K562 (cell line): ENCODE results near the gene CABLES1. TPM values are rescaled to one million over a fixed set of nuclear protein-coding genes. Genes with fewer than 3 reads are reported as not detected.

Experiments used
- ATAC-seq: fragments of 200-7000 bp; cut with Tn5 transposase; 3 replicates; pipeline ENCODE4 v1.9.1; 2020; ENCODE audit warnings: moderate library complexity
- BruUV-seq: library from RNA; stranded (reverse); fragments of 400-500 nt; replicated peaks from 2 replicates; lab custom pipeline; 2021; lab: Mats Ljungman, UMichigan
- CTCF ChIA-PET: fragments of 300-600 bp; formaldehyde crosslinking; extraction: SDS; loops from one replicate; lab custom pipeline; 2021; ENCODE audit warnings: low intra/inter-chr PET ratio; lab: Yijun Ruan, JAX
- POLR2A ChIA-PET: fragments of 300-600, 350-650 bp; sonication (Branson Sonifier 250); formaldehyde crosslinking; extraction: SDS; loops from one replicate; lab custom pipeline; 2021; ENCODE audit warnings: antibody characterized with exemption, inconsistent platforms; lab: Yijun Ruan, JAX
- DNase-seq, 4 experiments: peaks; one replicate each; pipeline versions ENCODE4 v3.0.0 to v3.0.0-alpha.2; 2011 to 2018; ENCODE audit warnings: low spot score in 3 of 4, mixed read lengths in 3 of 4; ENCODE audit errors: extremely low read depth in 1 of 4
- FAIRE-seq: peaks from 2 replicates; lab custom pipeline; 2011; peaks lifted over from hg19 to GRCh38; lab: Jason Lieb, UNC
- H2AFZ ChIP-seq: 2 replicates; pipeline ENCODE4 v1.6.0; 2011; ENCODE audit warnings: low read depth, low read length, control low read depth, inconsistent platforms
- H3K27ac ChIP-seq: fragments of 200-600 bp; 3 replicates; pipeline ENCODE4 v1.8.0; 2011; ENCODE audit warnings: low read depth, mild to moderate bottlenecking, control low read depth, inconsistent platforms, low read length, moderate library complexity, mixed read lengths; ENCODE audit errors: extremely low read depth
- H3K27me3 ChIP-seq, 2 experiments: fragments of 300-600 bp in 1 of 2; 2 replicates in 1 of 2; 3 replicates in 1 of 2; pipeline versions ENCODE4 v1.6.0 to v1.8.0; 2011; ENCODE audit warnings: inconsistent platforms in 2 of 2, low read length in 2 of 2, mild to moderate bottlenecking in 1 of 2, mixed read lengths in 1 of 2, moderate library complexity in 1 of 2; ENCODE audit not compliant: control insufficient read depth in 2 of 2, insufficient read depth in 2 of 2
- H3K36me3 ChIP-seq: fragments of 300-600 bp; 3 replicates; pipeline ENCODE4 v1.8.0; 2011; ENCODE audit warnings: mild to moderate bottlenecking, low read length, inconsistent platforms; ENCODE audit not compliant: control insufficient read depth, insufficient read depth
- H3K4me1 ChIP-seq, 2 experiments: fragments of 200-600 bp in 1 of 2; replicated peaks in 1 of 2; 2 replicates in 1 of 2; 3 replicates in 1 of 2; pipeline versions ENCODE4 v1.5.1 to v1.8.0; 2011; ENCODE audit warnings: inconsistent platforms in 2 of 2, low read length in 2 of 2, mild to moderate bottlenecking in 1 of 2, mixed read lengths in 1 of 2, moderate library complexity in 1 of 2; ENCODE audit not compliant: control insufficient read depth in 2 of 2, insufficient read depth in 2 of 2
- H3K4me2 ChIP-seq: 2 replicates; pipeline ENCODE4 v1.6.1; 2011; ENCODE audit warnings: low read length, control low read depth, inconsistent platforms, mixed read lengths; ENCODE audit not compliant: insufficient read depth
- H3K4me3 ChIP-seq: fragments of 200-600 bp; sonication (generic), shearing (Covaris generic); 2 replicates; pipeline ENCODE4 v1.5.1; 2016; ENCODE audit warnings: control low read depth, inconsistent platforms
- H3K79me2 ChIP-seq: fragments of 200-600 bp; 3 replicates; pipeline ENCODE4 v1.8.0; 2011; ENCODE audit warnings: low read length, inconsistent platforms; ENCODE audit not compliant: control insufficient read depth, insufficient read depth
- H3K9ac ChIP-seq, 2 experiments: 2 replicates each; pipeline versions ENCODE4 v1.6.0 to v1.6.1; 2011; ENCODE audit warnings: low read depth in 2 of 2, low read length in 2 of 2, control low read depth in 1 of 2, inconsistent platforms in 1 of 2, mild to moderate bottlenecking in 1 of 2, mixed read lengths in 1 of 2; ENCODE audit not compliant: insufficient read depth in 1 of 2
- H3K9me1 ChIP-seq: one replicate; pipeline ENCODE4 v1.6.0; 2011; ENCODE audit warnings: inconsistent platforms, mild to moderate bottlenecking, low read length, moderate library complexity; ENCODE audit not compliant: control insufficient read depth, insufficient read depth
- H3K9me3 ChIP-seq: replicated peaks from 2 replicates; pipeline ENCODE4 v1.5.1; 2011; ENCODE audit warnings: low read depth, low read length, inconsistent platforms; ENCODE audit not compliant: control insufficient read depth, insufficient read depth
- H4K20me1 ChIP-seq: replicated peaks from 2 replicates; pipeline ENCODE4 v1.6.1; 2011; ENCODE audit warnings: low read length, inconsistent platforms, mixed read lengths; ENCODE audit not compliant: control insufficient read depth, insufficient read depth
- ASH1L ChIP-seq: fragments of 450-650 bp; IDR thresholded peaks from 2 replicates; pipeline ENCODE4 v1.6.1; 2018; ENCODE audit warnings: borderline replicate concordance, mild to moderate bottlenecking, low read depth; ENCODE audit not compliant: partially characterized antibody
- BHLHE40 ChIP-seq: IDR thresholded peaks from 2 replicates; pipeline ENCODE4 v1.6.1; 2011; ENCODE audit warnings: low read length, improper control_type of control experiment
- CBFA2T2 ChIP-seq: fragments of 450-650 bp; conservative IDR thresholded peaks from 2 replicates; pipeline ENCODE4 v1.6.1; 2017; ENCODE audit warnings: mild to moderate bottlenecking
- KDM1A ChIP-seq, 2 experiments: fragments of 450-650 bp; IDR thresholded peaks; 2 replicates each; pipeline ENCODE4 v1.6.1; 2016; ENCODE audit warnings: mild to moderate bottlenecking in 2 of 2
- KDM2B ChIP-seq: fragments of 250-450 bp; sonication (Bioruptor Pico); IDR thresholded peaks from 2 replicates; pipeline ENCODE4 v1.8.0; 2021; ENCODE audit warnings: mild to moderate bottlenecking, moderate library complexity
- L3MBTL2 ChIP-seq: fragments of 450-650 bp; IDR thresholded peaks from 2 replicates; pipeline ENCODE4 v1.6.1; 2016; ENCODE audit warnings: mild to moderate bottlenecking, moderate library complexity
- ZNF695 ChIP-seq: fragments of 450-650 bp; formaldehyde crosslinking; IDR thresholded peaks from 2 replicates; pipeline ENCODE4 v1.4.0; 2020; ENCODE audit warnings: mild to moderate bottlenecking, moderate library complexity
- WGBS: fragments of 100-300 bp; shearing (Covaris generic); methylation state at CpG from one replicate; pipeline ENCODE4 v1.1.6; 2016; ENCODE audit warnings: low coverage, mixed read lengths; ENCODE audit not compliant: insufficient coverage; ENCODE audit errors: missing lambda C conversion rate; 5-methylcytosine and 5-hydroxymethylcytosine counted together
- in situ Hi-C: fragments of 300-500 bp; cut with MboI; formaldehyde crosslinking; loops from 4 replicates; pipeline ENCODE4 v1.15.0; 2018; ENCODE audit warnings: inconsistent platforms, mixed read lengths
- intact Hi-C: fragments of 100-400 bp; cut with micrococcal nuclease; formaldehyde crosslinking; loops from 2 replicates; pipeline ENCODE4 v1.14.2; 2022
- polyA plus RNA-seq, 8 experiments: library from polyadenylated mRNA; depleted of rRNA in 4 of 8; stranded (reverse) in 5 of 8; unstranded in 3 of 8; fragments of >200 nt; fragmentation: Nextera tagmentation in 2 of 8; fragmentation: Illumina TruSeq in 1 of 8; extraction: Ambion mirVana in 2 of 8; extraction: Trizol in 1 of 8; gene quantifications; 2 replicates each; pipeline versions ENCODE4 v1.2.1 to v1.2.3, GENCODE V29; 2011 to 2014; ENCODE audit warnings: inconsistent platforms in 1 of 8, missing spikeins in 1 of 8
- total RNA-seq, 7 experiments: library from RNA; depleted of rRNA in 6 of 7; stranded (reverse); fragments of >200 nt in 6 of 7; fragmentation: Illumina TruSeq in 2 of 7; extraction: Trizol in 2 of 7; gene quantifications; 2 replicates each; pipeline versions ENCODE4 v1.2.1 to v1.2.3, GENCODE V29; 2011 to 2021; ENCODE audit warnings: low replicate concordance in 1 of 7

Gene CABLES1
- total and polyA plus RNA-seq, 9 of the 15 experiments (the other 6 are each of a cell fraction or from before 2014, with no cell fraction given): 0.04 to 0.10 (median 0.06) TPM; not detected in 3

DNA sequence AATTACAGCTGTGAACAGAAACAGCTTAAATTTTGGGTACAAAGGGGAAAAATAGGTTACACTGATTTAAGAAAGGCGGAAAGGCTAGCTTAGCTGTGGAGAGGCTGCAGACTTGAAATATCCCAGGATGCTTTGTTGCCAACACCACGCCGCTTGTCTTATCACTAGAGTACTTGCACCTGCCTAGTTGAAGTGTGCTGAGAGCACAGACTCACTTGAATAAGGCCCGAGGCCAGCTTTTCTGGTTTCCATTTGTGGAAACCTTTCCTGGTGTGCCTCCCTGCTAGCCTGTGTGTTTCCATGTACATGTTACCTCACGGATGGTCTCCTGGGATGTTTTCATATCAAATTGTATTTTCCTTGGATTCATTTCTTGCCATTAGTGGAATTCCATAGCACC is 3.2 kb downstream of the CABLES1 start:
- DNase-seq (no peak), ATAC-seq (peak; percentile 23; the same call in 1 of the 3 replicates), FAIRE-seq (peak; percentile 46)
- H3K36me3 ChIP-seq: no peaks in the 10 kb centered on the region
- no peaks in the 10 kb centered on the region; the same call in 1 of the 2 replicates for H4K20me1 ChIP-seq
- WGBS: 0% methylated on average over 5 of the region's 5 CpGs
- peaks cover 7 to 27% of the 10 kb centered on the region in 2 experiments; a peak in 4 of 5 replicates for H3K4me1 ChIP-seq
- 0 out of 2 replicates have a peak, but pooled peaks have one; percentile 37 for TF ChIP-seq BHLHE40
- TF ChIP-seq L3MBTL2: 0 out of 2 replicates have a peak, but pooled peaks have one; percentile 23
- no peak for TF ChIP-seq ZNF695 (CRISPR knock-in tag)
- no peak for TF ChIP-seq ASH1L
- no peak for TF ChIP-seq CBFA2T2
- TF ChIP-seq KDM1A (IDR thresholded peaks at IDR 0.05): no peak
- no peak for TF ChIP-seq KDM2B (CRISPR knock-in tag)
- ChIA-PET POLR2A (no interaction called here), CTCF (no interaction called here)
- H3K9ac ChIP-seq: no peak overlapping the region
- no peak overlapping the region for H3K27ac ChIP-seq
- no peak overlapping the region for H3K4me3 ChIP-seq
- H2AFZ ChIP-seq: no peak overlapping the region
- no peaks in the 10 kb centered on the region for H3K79me2 ChIP-seq
- in situ Hi-C loops: no loop called here
- no peaks in the 10 kb centered on the region for H3K9me3 ChIP-seq
- no peak overlapping the region for H3K4me2 ChIP-seq
- intact Hi-C loops: loop anchor here (10.0 kb wide), 3 partner anchors 236 to 446 kb away; partner anchors contain the start of genes NPC1 and RMC1
- no TSS peak for BruUV-seq
- no peaks in the 10 kb centered on the region for H3K9me1 ChIP-seq
- H3K27me3 ChIP-seq: peaks cover 31 to 50% of the 10 kb centered on the region in 2 experiments
